Suprapubic skin (tissue), 3 donors: ENCODE measurements around the gene CLDN6.

ENCODE experiments used
- POLR2AphosphoS5 ChIP-seq, 3 donors: sonication (generic); formaldehyde crosslinking; IDR thresholded peaks; one replicate each; pipeline ENCODE4 v1.6.1; 2017; ENCODE audit warnings: antibody characterized with exemption in 3 of 3
- TF ChIP-seq, protein P1 (sequence below), 2 donors: fragments of 200-600 bp in 1 of 2; fragments of 450-650 bp in 1 of 2; sonication (generic) in 1 of 2; IDR thresholded peaks; one replicate each; pipeline ENCODE4 v1.5.1; 2016 to 2019; ENCODE audit warnings: antibody characterized with exemption in 2 of 2, mild to moderate bottlenecking in 1 of 2, moderate library complexity in 1 of 2

DNA sequence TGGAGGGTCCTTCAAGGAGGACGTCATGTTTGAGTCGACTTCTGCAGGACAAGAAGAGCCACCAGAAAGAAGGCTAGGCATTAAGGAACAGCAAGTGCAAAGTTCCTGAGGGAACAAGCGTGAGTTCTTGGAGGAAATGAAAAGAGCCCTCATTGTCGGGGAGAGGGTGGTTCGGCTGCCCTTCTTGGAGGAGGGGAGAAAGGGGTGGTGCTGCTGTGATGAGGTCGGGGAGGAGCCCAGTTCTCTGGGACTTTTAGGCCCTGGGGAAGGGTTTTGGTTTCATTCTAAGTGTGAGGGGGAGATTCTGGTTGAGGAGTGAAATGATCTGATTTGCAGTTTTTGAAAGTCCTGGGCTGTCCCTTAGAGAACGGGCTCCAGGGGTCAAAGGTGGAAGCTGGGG, 14.6 kb upstream of the CLDN6 start:
- TF ChIP-seq, protein P1, sequence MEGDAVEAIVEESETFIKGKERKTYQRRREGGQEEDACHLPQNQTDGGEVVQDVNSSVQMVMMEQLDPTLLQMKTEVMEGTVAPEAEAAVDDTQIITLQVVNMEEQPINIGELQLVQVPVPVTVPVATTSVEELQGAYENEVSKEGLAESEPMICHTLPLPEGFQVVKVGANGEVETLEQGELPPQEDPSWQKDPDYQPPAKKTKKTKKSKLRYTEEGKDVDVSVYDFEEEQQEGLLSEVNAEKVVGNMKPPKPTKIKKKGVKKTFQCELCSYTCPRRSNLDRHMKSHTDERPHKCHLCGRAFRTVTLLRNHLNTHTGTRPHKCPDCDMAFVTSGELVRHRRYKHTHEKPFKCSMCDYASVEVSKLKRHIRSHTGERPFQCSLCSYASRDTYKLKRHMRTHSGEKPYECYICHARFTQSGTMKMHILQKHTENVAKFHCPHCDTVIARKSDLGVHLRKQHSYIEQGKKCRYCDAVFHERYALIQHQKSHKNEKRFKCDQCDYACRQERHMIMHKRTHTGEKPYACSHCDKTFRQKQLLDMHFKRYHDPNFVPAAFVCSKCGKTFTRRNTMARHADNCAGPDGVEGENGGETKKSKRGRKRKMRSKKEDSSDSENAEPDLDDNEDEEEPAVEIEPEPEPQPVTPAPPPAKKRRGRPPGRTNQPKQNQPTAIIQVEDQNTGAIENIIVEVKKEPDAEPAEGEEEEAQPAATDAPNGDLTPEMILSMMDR (IDR thresholded peaks at IDR 0.05), result no peak
- no peak for TF ChIP-seq POLR2AphosphoS5 (IDR thresholded peaks at IDR 0.05)
